HG03280 (cell line): ENCODE results near the gene PLCD4.

Experiments
- ATAC-seq: cut with Tn5 transposase; IDR thresholded peaks from one replicate; pipeline ENCODE4 v1.9.1; 2021; ENCODE audit warnings: mild to moderate bottlenecking, moderate library complexity; ENCODE audit not compliant: unreplicated experiment

PLCD4 gene

GRCh38 chr2:218607436-218608115 is at the start of gene PLCD4:
PLCD4 (plus strand) TSS chr2:218607899; CDS start chr2:218615740, 7,841 bp downstream.
- ATAC-seq: no peak

GRCh38 chr2:218557941-218558340 is 49.8 kb upstream of the PLCD4 start:
- no peak for ATAC-seq

- ATAC-seq: no peak
These were observed 48.7 kb upstream of the PLCD4 start for GRCh38 chr2:218558986-218559385.

GRCh38 chr2:218564056-218564455 is 43.6 kb upstream of the PLCD4 start:
- ATAC-seq: no peak

- ATAC-seq: no peak
These were observed 41.4 kb upstream of the PLCD4 start for GRCh38 chr2:218566296-218566695.

GRCh38 chr2:218567797-218568189 is 39.9 kb upstream of the PLCD4 start:
- ATAC-seq: peak; percentile 30

- ATAC-seq: peak; percentile 81
These were observed 39.3 kb upstream of the PLCD4 start, which contains the start of the genes CNOT9 and USP37 for GRCh38 chr2:218568190-218569037. CNOT9 (plus strand) TSS chr2:218568839; CDS start chr2:218568955, 116 bp downstream. USP37 (minus strand) TSS chr2:218568351; CDS start chr2:218558653, 9,698 bp downstream.

GRCh38 chr2:218569038-218569431 is 38.7 kb upstream of the PLCD4 start:
- ATAC-seq: peak; percentile 14

- no peak for ATAC-seq
These were observed 37.8 kb upstream of the PLCD4 start for GRCh38 chr2:218569661-218570500.

- ATAC-seq: no peak
These were observed 36.8 kb upstream of the PLCD4 start for GRCh38 chr2:218570850-218571249.

- ATAC-seq: no peak
These were observed 30.8 kb upstream of the PLCD4 start for GRCh38 chr2:218576854-218577253.

- no peak for ATAC-seq
These were observed 30.0 kb upstream of the PLCD4 start for GRCh38 chr2:218577482-218578220.

- no peak for ATAC-seq
These were observed 29.3 kb upstream of the PLCD4 start for GRCh38 chr2:218578272-218578877.

GRCh38 chr2:218582076-218582475 is 25.6 kb upstream of the PLCD4 start:
- ATAC-seq: peak; percentile 47

GRCh38 chr2:218583983-218584850 is 23.5 kb upstream of the PLCD4 start:
- no peak for ATAC-seq

GRCh38 chr2:218585541-218585940 is 22.2 kb upstream of the PLCD4 start:
- no peak for ATAC-seq

GRCh38 chr2:218605432-218605831 is 2.3 kb upstream of the PLCD4 start:
- ATAC-seq: no peak

GRCh38 chr2:218615868-218616315 is 8.2 kb downstream of the PLCD4 start:
- no peak for ATAC-seq
